DOHH2 (cell line): ENCODE results near the gene CHPF.

ENCODE experiments used
- CTCF ChIP-seq: fragments of 200-600 bp; sonication (generic); IDR thresholded peaks from one replicate; pipeline ENCODE4 v1.5.1; 2014; ENCODE audit warnings: antibody characterized with exemption, mild to moderate bottlenecking, low read depth, low read length; ENCODE audit not compliant: poor library complexity, severe bottlenecking
- EZH2phosphoT487 ChIP-seq: fragments of 200-600 bp; sonication (generic); IDR thresholded peaks from 2 replicates; pipeline ENCODE4 v1.6.1; 2017; ENCODE audit warnings: borderline replicate concordance, mild to moderate bottlenecking, antibody characterized with exemption, low read length, moderate library complexity, mixed read lengths

DNA sequence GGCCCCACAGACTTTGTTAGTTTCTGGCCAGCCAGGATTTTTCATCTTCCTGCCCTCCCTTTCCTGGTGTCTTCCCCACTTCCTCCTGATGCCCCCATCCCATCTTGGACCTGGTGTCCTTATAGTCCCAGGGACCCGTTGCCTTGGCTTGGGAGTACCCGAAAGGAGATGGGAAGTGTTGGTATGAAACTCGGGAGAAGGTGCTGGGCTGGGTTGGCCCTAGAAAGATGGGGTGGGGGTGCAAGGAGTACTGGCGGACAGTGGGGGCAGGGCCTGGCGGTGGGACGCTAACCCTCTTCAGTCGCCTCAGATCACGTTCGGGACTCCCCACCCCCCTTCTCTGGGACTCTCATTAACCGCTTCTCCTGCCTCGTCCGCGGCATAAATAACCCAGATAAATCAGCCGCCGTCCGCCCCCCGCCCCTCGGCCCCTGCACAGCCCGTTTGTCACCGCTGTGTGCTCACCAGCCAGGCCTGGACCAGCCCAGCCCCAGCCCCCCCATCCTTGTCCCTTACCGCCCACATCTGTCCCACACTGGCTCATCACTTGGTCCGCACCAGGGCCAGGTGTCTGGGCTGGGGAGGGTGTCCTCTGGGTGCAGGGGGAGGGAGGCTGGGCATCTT, 33.0 kb downstream of the CHPF start:
- TF ChIP-seq CTCF (no peak), EZH2phosphoT487 (0 out of 2 replicates have a peak, but pooled peaks have one; percentile 49)
